Measurements from ENCODE around the gene QRFP.

- TF ChIP-seq POLR2A (IDR thresholded peaks at IDR 0.05; ENCODE audit: low read depth, low read length) (no peak), POLR2AphosphoS5 (IDR thresholded peaks at IDR 0.05; ENCODE audit: low read depth, low read length) (no peak), TAF1 (IDR thresholded peaks at IDR 0.05; ENCODE audit: low read depth, low read length) (no peak), PAX5 (IDR thresholded peaks at IDR 0.05; ENCODE audit: insufficient read depth, low read length, severe bottlenecking) (no peak), POU2F2 (IDR thresholded peaks at IDR 0.05; ENCODE audit: low read depth, low read length) (no peak), SPI1 (IDR thresholded peaks at IDR 0.05; ENCODE audit: low read depth, low read length) (no peak)
These were observed 22.4 kb upstream of the QRFP start for GRCh38 chr9:130918826-130919558.

All from GM12891 (cell line).